Measurements from ENCODE around the gene SIAH1. TPM values are rescaled to one million over a fixed set of nuclear protein-coding genes. Genes with fewer than 3 reads are reported as not detected.
"Not testable (repeated sequence)": the region's sequence is repeated elsewhere in the genome, so short reads cannot be mapped to it uniquely, and the experiment has no call there.

Gene SIAH1
- total RNA-seq, 2 donors from 2014 or later, result 12.3 to 18.0 TPM

DNA sequence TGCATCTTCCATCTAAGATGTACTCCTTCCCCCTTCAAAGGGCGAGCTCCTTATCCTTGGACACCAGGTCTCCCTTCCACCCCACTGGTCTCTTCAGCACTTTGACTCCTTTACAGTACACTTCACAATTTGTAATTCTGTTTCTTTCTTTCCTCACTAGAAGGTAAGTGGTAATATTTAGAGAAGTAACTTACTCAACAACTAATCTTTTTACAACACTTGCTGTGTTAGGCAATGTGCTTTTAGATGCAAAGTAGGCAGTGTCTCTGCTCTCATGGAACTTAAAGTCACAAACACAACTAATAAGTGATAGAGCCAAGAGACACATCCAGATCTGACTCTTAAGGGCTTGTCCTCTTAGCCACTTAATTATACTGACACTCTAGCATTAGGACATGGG, 6.4 kb downstream of the SIAH1 start:
- Histone ChIP-seq H3K27me3 (no peaks in the 10 kb centered on the region), H3K36me3 (no peaks in the 10 kb centered on the region), H3K9me3 (no peaks in the 10 kb centered on the region), H3K4me3 (no peak overlapping the region), H3K4me1 (peaks cover 0 to 87% of the 10 kb centered on the region in 2 donors), H3K27ac (no peak overlapping the region)
- no peak for DNase-seq (ENCODE audit: low spot score)
- TF ChIP-seq CTCF (IDR thresholded peaks at IDR 0.05), result no peak

- H3K4me3 ChIP-seq, result no peak overlapping the region
- no peak overlapping the region for H3K27ac ChIP-seq
- no peak for TF ChIP-seq CTCF (IDR thresholded peaks at IDR 0.05)
- no peak for DNase-seq (ENCODE audit: low spot score)
- no peaks in the 10 kb centered on the region for H3K36me3 ChIP-seq
- no peaks in the 10 kb centered on the region for H3K9me3 ChIP-seq
- H3K4me1 ChIP-seq, result peaks cover 0 to 87% of the 10 kb centered on the region in 2 donors
- H3K27me3 ChIP-seq, result no peaks in the 10 kb centered on the region
These were observed 6.9 kb downstream of the SIAH1 start for GRCh38 chr16:48378276-48378675.

DNA sequence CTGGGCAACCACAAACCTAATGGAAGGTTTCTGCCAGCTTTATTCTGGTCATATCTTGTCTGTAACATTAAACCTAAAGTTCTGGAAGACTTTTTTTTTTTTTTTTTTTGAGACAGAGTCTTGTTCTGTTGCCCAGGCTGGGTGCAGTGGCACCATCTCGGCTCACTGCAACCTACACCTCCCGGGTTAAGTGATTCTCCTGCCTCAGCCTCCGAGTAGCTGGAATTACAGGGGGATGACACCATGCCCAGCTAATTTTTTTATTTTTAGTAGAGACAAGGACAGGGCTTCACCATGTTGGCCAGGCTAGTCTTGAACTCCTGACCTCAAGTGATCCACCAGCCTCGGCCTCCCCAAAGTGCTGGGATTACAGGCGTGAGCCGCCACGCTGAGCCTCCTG, 7.9 kb downstream of the SIAH1 start:
- peaks cover 0 to 87% of the 10 kb centered on the region in 2 donors for H3K4me1 ChIP-seq
- not testable (repeated sequence) for H3K36me3 ChIP-seq, H3K27ac ChIP-seq

DNA sequence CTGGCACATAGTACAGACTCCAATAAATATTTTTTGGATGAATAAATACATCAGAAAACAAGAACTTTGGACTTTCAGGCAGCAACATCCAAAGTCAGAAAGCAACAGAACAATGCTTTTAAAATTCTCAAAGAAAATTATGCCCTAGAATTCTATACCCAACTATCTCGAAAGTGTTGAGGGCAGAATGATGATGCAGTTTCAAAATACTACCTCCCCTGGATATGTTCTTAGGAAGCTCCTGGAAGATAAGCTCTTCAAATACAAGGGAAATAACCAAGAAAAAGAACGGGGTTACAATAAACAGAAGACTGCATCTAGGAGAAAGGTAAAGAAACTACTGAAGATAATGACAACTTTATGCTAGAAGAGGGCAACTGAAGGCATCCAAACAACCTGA, 11.0 kb downstream of the SIAH1 start:
- H3K9me3 ChIP-seq, result no peaks in the 10 kb centered on the region
- no peak overlapping the region for H3K4me3 ChIP-seq
- peaks cover 0 to 84% of the 10 kb centered on the region in 2 donors for H3K4me1 ChIP-seq
- H3K36me3 ChIP-seq, result no peaks in the 10 kb centered on the region
- no peak for DNase-seq (ENCODE audit: low spot score)
- no peak overlapping the region for H3K27ac ChIP-seq
- no peaks in the 10 kb centered on the region for H3K27me3 ChIP-seq
- TF ChIP-seq CTCF (IDR thresholded peaks at IDR 0.05), result no peak

More for the DNA sequence above, 7.9 kb downstream of the SIAH1 start:
- H3K9me3 ChIP-seq; DNase-seq (ENCODE audit: low spot score); H3K27me3 ChIP-seq; H3K4me3 ChIP-seq: not testable (repeated sequence)

GRCh38 chr16:48373258-48374029, 11.8 kb downstream of the SIAH1 start:
- no peak for DNase-seq (ENCODE audit: low spot score)
- Histone ChIP-seq H3K36me3 (no peaks in the 10 kb centered on the region), H3K27me3 (no peaks in the 10 kb centered on the region), H3K27ac (no peak overlapping the region), H3K4me3 (no peak overlapping the region), H3K4me1 (peaks cover 0 to 76% of the 10 kb centered on the region in 2 donors), H3K9me3 (no peaks in the 10 kb centered on the region)
- no peak for TF ChIP-seq CTCF (IDR thresholded peaks at IDR 0.05)

DNA sequence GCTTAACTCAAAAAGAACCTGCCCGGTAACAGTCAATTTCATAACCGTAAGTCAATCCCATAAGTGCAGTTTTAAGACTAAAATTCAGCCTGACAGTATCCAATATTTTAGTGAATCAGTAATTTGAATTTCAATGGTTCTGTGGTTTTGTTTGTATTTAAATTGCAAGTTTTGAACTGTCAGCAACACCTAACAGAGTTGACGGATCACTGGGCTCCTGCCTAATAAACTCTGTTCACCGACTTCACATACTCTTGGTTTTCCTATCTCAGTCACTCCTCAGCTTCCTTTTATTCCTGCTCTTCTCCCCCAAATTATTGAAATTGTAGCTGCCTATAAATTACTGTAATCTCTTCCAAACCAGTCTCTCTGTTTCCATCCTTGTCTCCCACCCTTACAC, 12.5 kb downstream of the SIAH1 start:
- Histone ChIP-seq H3K27me3 (no peaks in the 10 kb centered on the region), H3K27ac (no peak overlapping the region), H3K36me3 (no peaks in the 10 kb centered on the region), H3K4me1 (peaks cover 0 to 74% of the 10 kb centered on the region in 2 donors), H3K4me3 (no peak overlapping the region), H3K9me3 (no peaks in the 10 kb centered on the region)
- no peak for TF ChIP-seq CTCF (IDR thresholded peaks at IDR 0.05)
- no peak for DNase-seq (ENCODE audit: low spot score)

All from right atrium auricular region (tissue), 2 donors.